ENCODE measurements around the gene DLGAP1. TPM values are rescaled to one million over a fixed set of nuclear protein-coding genes. Genes with fewer than 3 reads are reported as not detected.

Gene DLGAP1
- total RNA-seq, 4 donors from 2014 or later: 1.2 to 1.4 (median 1.4) TPM

GRCh38 chr18:3810296-3810695 is 644.8 kb downstream of the DLGAP1 start:
- no peaks in the 10 kb centered on the region for H3K9me3 ChIP-seq
- H3K36me3 ChIP-seq: no peaks in the 10 kb centered on the region
- intact Hi-C loops (cut with DNase I): no loop called here
- no peaks in the 10 kb centered on the region for H3K4me1 ChIP-seq
- H3K27ac ChIP-seq (replicated peaks in 1 of 4): no peak overlapping the region
- no peak for DNase-seq (ENCODE audit: extremely low spot score)
- H3K27me3 ChIP-seq: no peaks in the 10 kb centered on the region
- H3K4me3 ChIP-seq: no peak overlapping the region
- WGBS: 77% methylated on average over 2 of the region's 2 CpGs
- TF ChIP-seq POLR2AphosphoS5 (IDR thresholded peaks at IDR 0.05) (no peak), EP300 (IDR thresholded peaks at IDR 0.05) (no peak), POLR2A (IDR thresholded peaks at IDR 0.05; ENCODE audit: low read depth) (no peak)
- TF ChIP-seq, protein P1, sequence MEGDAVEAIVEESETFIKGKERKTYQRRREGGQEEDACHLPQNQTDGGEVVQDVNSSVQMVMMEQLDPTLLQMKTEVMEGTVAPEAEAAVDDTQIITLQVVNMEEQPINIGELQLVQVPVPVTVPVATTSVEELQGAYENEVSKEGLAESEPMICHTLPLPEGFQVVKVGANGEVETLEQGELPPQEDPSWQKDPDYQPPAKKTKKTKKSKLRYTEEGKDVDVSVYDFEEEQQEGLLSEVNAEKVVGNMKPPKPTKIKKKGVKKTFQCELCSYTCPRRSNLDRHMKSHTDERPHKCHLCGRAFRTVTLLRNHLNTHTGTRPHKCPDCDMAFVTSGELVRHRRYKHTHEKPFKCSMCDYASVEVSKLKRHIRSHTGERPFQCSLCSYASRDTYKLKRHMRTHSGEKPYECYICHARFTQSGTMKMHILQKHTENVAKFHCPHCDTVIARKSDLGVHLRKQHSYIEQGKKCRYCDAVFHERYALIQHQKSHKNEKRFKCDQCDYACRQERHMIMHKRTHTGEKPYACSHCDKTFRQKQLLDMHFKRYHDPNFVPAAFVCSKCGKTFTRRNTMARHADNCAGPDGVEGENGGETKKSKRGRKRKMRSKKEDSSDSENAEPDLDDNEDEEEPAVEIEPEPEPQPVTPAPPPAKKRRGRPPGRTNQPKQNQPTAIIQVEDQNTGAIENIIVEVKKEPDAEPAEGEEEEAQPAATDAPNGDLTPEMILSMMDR (IDR thresholded peaks at IDR 0.05): no peak

DNA sequence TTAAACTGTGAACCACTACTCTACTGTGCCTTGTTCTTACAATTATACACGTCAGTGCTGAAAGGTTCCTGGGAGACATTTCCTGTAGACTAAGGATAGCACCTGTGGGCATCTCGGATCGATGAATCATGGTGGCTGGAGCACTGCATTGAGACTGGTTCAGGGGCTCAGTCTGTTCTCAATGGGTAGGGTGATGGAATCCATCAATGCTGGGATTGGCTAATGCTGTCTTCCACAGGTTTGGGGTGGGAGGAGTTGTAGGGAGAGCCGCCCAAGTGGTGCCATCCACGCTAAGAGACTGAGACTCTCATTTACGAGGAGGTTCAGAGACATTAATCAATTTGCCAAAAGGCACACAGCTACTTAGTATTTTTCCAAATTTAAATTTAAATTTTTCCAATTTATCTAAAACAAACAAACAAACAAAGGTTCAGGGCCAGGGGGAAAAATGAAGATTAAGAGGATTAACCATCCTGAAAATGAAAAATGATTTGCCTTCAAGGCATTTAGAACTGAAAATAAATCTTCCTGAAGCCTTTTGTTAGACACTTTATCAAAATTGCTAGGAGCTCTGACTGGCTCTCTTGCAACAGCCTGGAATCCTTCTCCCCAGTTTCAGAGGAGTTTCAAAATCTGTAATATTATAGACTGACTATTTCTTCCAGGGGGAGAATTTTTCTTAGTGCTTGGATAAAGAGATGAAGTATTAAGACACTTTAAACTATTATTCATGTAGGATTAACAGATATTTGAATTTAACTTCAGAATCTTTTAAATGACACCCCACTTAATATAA is 645.9 kb downstream of the DLGAP1 start:
- intact Hi-C loops (cut with DNase I): no loop called here
- no peaks in the 10 kb centered on the region for H3K27me3 ChIP-seq
- WGBS: 78% methylated on average over 6 of the region's 6 CpGs
- H3K27ac ChIP-seq (replicated peaks in 1 of 4): no peak overlapping the region
- no peak overlapping the region for H3K4me3 ChIP-seq
- H3K4me1 ChIP-seq: no peaks in the 10 kb centered on the region
- no peaks in the 10 kb centered on the region for H3K9me3 ChIP-seq
- TF ChIP-seq EP300 (IDR thresholded peaks at IDR 0.05) (no peak), POLR2AphosphoS5 (IDR thresholded peaks at IDR 0.05) (no peak), POLR2A (IDR thresholded peaks at IDR 0.05; ENCODE audit: low read depth) (no peak)
- TF ChIP-seq, protein P1 (IDR thresholded peaks at IDR 0.05): no peak
- DNase-seq (ENCODE audit: extremely low spot score): no peak
- H3K36me3 ChIP-seq: no peaks in the 10 kb centered on the region

DNA sequence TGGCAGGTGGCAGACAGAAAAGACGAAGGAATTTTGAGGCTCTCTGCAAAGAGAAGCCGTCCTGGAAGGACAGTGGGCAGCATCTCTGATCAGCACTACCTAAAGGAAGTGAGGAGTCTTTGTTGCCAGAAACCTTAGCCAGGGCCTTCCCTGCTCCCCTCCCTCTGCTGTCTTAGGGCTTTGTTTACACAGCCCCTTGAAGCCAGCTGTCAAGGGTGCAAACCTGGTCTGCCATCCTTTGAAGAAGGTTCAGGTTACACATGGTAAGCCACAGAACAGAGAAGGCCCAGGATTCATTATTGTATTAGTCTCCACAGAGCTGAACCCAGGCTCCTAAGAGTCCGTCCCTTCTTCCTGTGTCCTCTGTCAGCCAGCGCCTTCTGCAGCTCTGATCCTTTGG is 648.5 kb downstream of the DLGAP1 start:
- Histone ChIP-seq H3K27me3 (peaks cover 0 to 4% (median 0%) of the 10 kb centered on the region in 4 donors), H3K4me3 (no peak overlapping the region), H3K4me1 (no peaks in the 10 kb centered on the region), H3K27ac (replicated peaks in 1 of 4) (no peak overlapping the region), H3K36me3 (no peaks in the 10 kb centered on the region), H3K9me3 (no peaks in the 10 kb centered on the region)
- TF ChIP-seq, protein P1 (IDR thresholded peaks at IDR 0.05): no peak
- no peak for TF ChIP-seq POLR2A (IDR thresholded peaks at IDR 0.05; ENCODE audit: low read depth)
- no peak for TF ChIP-seq EP300 (IDR thresholded peaks at IDR 0.05)
- TF ChIP-seq POLR2AphosphoS5 (IDR thresholded peaks at IDR 0.05): no peak
- no peak for DNase-seq (ENCODE audit: extremely low spot score)
- intact Hi-C loops (cut with DNase I): no loop called here
- 86% methylated on average over 4 of the region's 4 CpGs for WGBS

- Histone ChIP-seq H3K4me1 (peaks cover 0 to 2% (median 0%) of the 10 kb centered on the region in 4 donors), H3K27ac (replicated peaks in 1 of 4) (no peak overlapping the region), H3K9me3 (no peaks in the 10 kb centered on the region), H3K4me3 (no peak overlapping the region), H3K36me3 (no peaks in the 10 kb centered on the region), H3K27me3 (peaks cover 0 to 4% (median 0%) of the 10 kb centered on the region in 4 donors)
- WGBS: 84% methylated on average over 4 of the region's 4 CpGs
- intact Hi-C loops (cut with DNase I): no loop called here
- TF ChIP-seq POLR2AphosphoS5 (IDR thresholded peaks at IDR 0.05): no peak
- TF ChIP-seq POLR2A (IDR thresholded peaks at IDR 0.05; ENCODE audit: low read depth): no peak
- TF ChIP-seq, protein P1 (IDR thresholded peaks at IDR 0.05): no peak
- no peak for TF ChIP-seq EP300 (IDR thresholded peaks at IDR 0.05)
- no peak for DNase-seq (ENCODE audit: extremely low spot score)
Measured at GRCh38 chr18:3804336-3804735, 650.8 kb downstream of the DLGAP1 start.
